Activated CD4-positive, alpha-beta memory T cell treated with anti-CD3 and anti-CD28 coated beads for 36 hours (primary cell): ENCODE results near the gene TTC33. TPM values are rescaled to one million over a fixed set of nuclear protein-coding genes. Genes with fewer than 3 reads are reported as not detected.

Experiments used
- CTCF ChIA-PET: fragments of 350-600 bp; sonication (Branson Sonifier 250); formaldehyde crosslinking; loops from one replicate; lab custom pipeline; 2021; ENCODE audit warnings: antibody characterized with exemption, inconsistent platforms; lab: Charles Lee
- POLR2A ChIA-PET: fragments of 350-600 bp; sonication (Branson Sonifier 250); formaldehyde crosslinking; loops from one replicate; lab custom pipeline; 2021; ENCODE audit warnings: antibody characterized with exemption; lab: Charles Lee
- DNase-seq: peaks from one replicate; pipeline ENCODE4 v3.0.0-alpha.2; 2020
- H3K27ac Mint-ChIP-seq: one replicate; pipeline ENCODE4 v1.8.0; 2021; ENCODE audit warnings: mixed read lengths
- H3K27me3 Mint-ChIP-seq: one replicate; pipeline ENCODE4 v1.8.0; 2021; ENCODE audit warnings: mixed read lengths
- H3K36me3 Mint-ChIP-seq: one replicate; pipeline ENCODE4 v1.8.0; 2021; ENCODE audit warnings: mixed read lengths
- H3K4me1 Mint-ChIP-seq: one replicate; pipeline ENCODE4 v1.8.0; 2021; ENCODE audit warnings: low read depth, mixed read lengths
- H3K4me3 Mint-ChIP-seq: one replicate; pipeline ENCODE4 v1.8.0; 2021; ENCODE audit warnings: mild to moderate bottlenecking, mixed read lengths
- H3K9me3 Mint-ChIP-seq: one replicate; pipeline ENCODE4 v1.8.0; 2021; ENCODE audit warnings: mixed read lengths
- intact Hi-C: fragments of 100-400 bp; cut with micrococcal nuclease; formaldehyde crosslinking; loops from one replicate; pipeline ENCODE4 v1.15.1; 2023
- total RNA-seq, 2 experiments: library from RNA; stranded (reverse); gene quantifications; one replicate each; pipeline ENCODE4 v1.2.3, GENCODE V29; 2021

TTC33 gene
- total RNA-seq, 2 experiments from 2014 or later = 30.2 to 34.1 TPM

GRCh38 chr5:40480392-40480791 lies 275.4 kb downstream of the TTC33 start:
- H3K9me3 Mint-ChIP-seq = no peaks in the 10 kb centered on the region
- POLR2A ChIA-PET = interaction anchor here (0.6 to 2.3 kb wide), 14 partner anchors 8 to 203 kb away, joined by 3 to 14 read pairs (median 6); partner anchors contain the start of gene PTGER4
- CTCF ChIA-PET = interaction anchor here (0.9 to 1.3 kb wide), 2 partner anchors 70 to 75 kb away, joined by 3 to 4 read pairs; no protein-coding TSS in a partner anchor

GRCh38 chr5:40479939-40480338 lies 275.8 kb downstream of the TTC33 start:
- intact Hi-C loops = loop anchor here (1.0 to 10.0 kb wide), 6 partner anchors 10 to 1275 kb away; no protein-coding TSS in a partner anchor

More at GRCh38 chr5:40480392-40480791, 275.4 kb downstream of the TTC33 start:
- peak overlapping the region; percentile 42 for H3K4me3 Mint-ChIP-seq
- no peaks in the 10 kb centered on the region for H3K36me3 Mint-ChIP-seq
- intact Hi-C loops = loop anchor here (1.0 to 10.0 kb wide), 6 partner anchors 10 to 1276 kb away; no protein-coding TSS in a partner anchor
- peak overlapping the region; percentile 85 for H3K27ac Mint-ChIP-seq
- H3K4me1 Mint-ChIP-seq = peaks cover 53% of the 10 kb centered on the region
- peak; percentile 74 for DNase-seq
- no peaks in the 10 kb centered on the region for H3K27me3 Mint-ChIP-seq

GRCh38 chr5:40478766-40479165 lies 277.0 kb downstream of the TTC33 start:
- H3K36me3 Mint-ChIP-seq = no peaks in the 10 kb centered on the region
- peak overlapping the region; percentile 85 for H3K27ac Mint-ChIP-seq
- ChIA-PET POLR2A (no interaction called here), CTCF (no interaction called here)
- DNase-seq = no peak
- no peak overlapping the region for H3K4me3 Mint-ChIP-seq
- intact Hi-C loops = no loop called here
- H3K4me1 Mint-ChIP-seq = peaks cover 36% of the 10 kb centered on the region
- no peaks in the 10 kb centered on the region for H3K9me3 Mint-ChIP-seq
- H3K27me3 Mint-ChIP-seq = no peaks in the 10 kb centered on the region

More at GRCh38 chr5:40479939-40480338, 275.8 kb downstream of the TTC33 start:
- ChIA-PET CTCF (interaction anchor here (0.9 to 1.3 kb wide), 2 partner anchors 70 to 74 kb away, joined by 3 to 4 read pairs; no protein-coding TSS in a partner anchor), POLR2A (interaction anchor here (1.0 to 2.3 kb wide), 13 partner anchors 9 to 200 kb away, joined by 3 to 14 read pairs (median 6); partner anchors contain the start of gene PTGER4)
- Mint-ChIP-seq H3K27me3 (no peaks in the 10 kb centered on the region), H3K4me3 (peak overlapping the region; percentile 13), H3K27ac (peak overlapping the region; percentile 85), H3K36me3 (no peaks in the 10 kb centered on the region), H3K4me1 (peaks cover 48% of the 10 kb centered on the region), H3K9me3 (no peaks in the 10 kb centered on the region)
- DNase-seq = peak; percentile 59

- peaks cover 30% of the 10 kb centered on the region for H3K4me1 Mint-ChIP-seq
- no peak overlapping the region for H3K27ac Mint-ChIP-seq
- H3K36me3 Mint-ChIP-seq = no peaks in the 10 kb centered on the region
- ChIA-PET CTCF (no interaction called here), POLR2A (no interaction called here)
- no peak overlapping the region for H3K4me3 Mint-ChIP-seq
- H3K9me3 Mint-ChIP-seq = no peaks in the 10 kb centered on the region
- intact Hi-C loops = no loop called here
- no peak for DNase-seq
- H3K27me3 Mint-ChIP-seq = no peaks in the 10 kb centered on the region
Measured at GRCh38 chr5:40477856-40478546, 277.8 kb downstream of the TTC33 start.

GRCh38 chr5:40475561-40475960 lies 280.2 kb downstream of the TTC33 start:
- CTCF ChIA-PET = interaction anchor here (0.6 to 1.4 kb wide), 4 partner anchors 11 to 239 kb away, joined by 3 to 4 read pairs (median 4); no protein-coding TSS in a partner anchor
- POLR2A ChIA-PET = no interaction called here
- H3K27me3 Mint-ChIP-seq = no peaks in the 10 kb centered on the region
- H3K27ac Mint-ChIP-seq = no peak overlapping the region
- intact Hi-C loops = no loop called here
- no peak for DNase-seq
- H3K9me3 Mint-ChIP-seq = no peaks in the 10 kb centered on the region
- no peak overlapping the region for H3K4me3 Mint-ChIP-seq
- peaks cover 19% of the 10 kb centered on the region for H3K4me1 Mint-ChIP-seq
- no peaks in the 10 kb centered on the region for H3K36me3 Mint-ChIP-seq

GRCh38 chr5:40474250-40474649 lies 281.5 kb downstream of the TTC33 start:
- intact Hi-C loops = no loop called here
- no peak overlapping the region for H3K27ac Mint-ChIP-seq
- CTCF ChIA-PET = interaction anchor here (1.3 kb wide), 1 partner anchor 64 kb away, joined by 3 read pairs; no protein-coding TSS in a partner anchor

GRCh38 chr5:40465416-40465815 lies 290.3 kb downstream of the TTC33 start:
- ChIA-PET POLR2A (interaction anchor here (1.2 to 1.5 kb wide), 2 partner anchors 15 to 217 kb away, joined by 3 to 5 read pairs; no protein-coding TSS in a partner anchor), CTCF (interaction anchor here (1.6 kb wide), 1 partner anchor 11 kb away, joined by 4 read pairs; no protein-coding TSS in a partner anchor)
- Mint-ChIP-seq H3K4me1 (peaks cover 22% of the 10 kb centered on the region), H3K36me3 (peaks cover 6% of the 10 kb centered on the region), H3K27me3 (no peaks in the 10 kb centered on the region), H3K4me3 (no peak overlapping the region), H3K27ac (no peak overlapping the region), H3K9me3 (peaks cover 22% of the 10 kb centered on the region)
- intact Hi-C loops = loop anchor here (2.0 kb wide), 1 partner anchor 15 kb away; no protein-coding TSS in a partner anchor
- DNase-seq = no peak

More at GRCh38 chr5:40474250-40474649, 281.5 kb downstream of the TTC33 start:
- POLR2A ChIA-PET = no interaction called here
- peaks cover 6% of the 10 kb centered on the region for H3K4me1 Mint-ChIP-seq
- no peaks in the 10 kb centered on the region for H3K27me3 Mint-ChIP-seq
- peaks cover 5% of the 10 kb centered on the region for H3K9me3 Mint-ChIP-seq
- DNase-seq = no peak
- H3K4me3 Mint-ChIP-seq = no peak overlapping the region
- H3K36me3 Mint-ChIP-seq = no peaks in the 10 kb centered on the region

- DNase-seq = no peak
- no peak overlapping the region for H3K27ac Mint-ChIP-seq
- H3K36me3 Mint-ChIP-seq = peaks cover 10% of the 10 kb centered on the region
- intact Hi-C loops = loop anchor here (2.0 kb wide), 1 partner anchor 16 kb away; no protein-coding TSS in a partner anchor
- H3K4me1 Mint-ChIP-seq = peaks cover 22% of the 10 kb centered on the region
- no peak overlapping the region for H3K4me3 Mint-ChIP-seq
- H3K27me3 Mint-ChIP-seq = no peaks in the 10 kb centered on the region
- H3K9me3 Mint-ChIP-seq = peaks cover 23% of the 10 kb centered on the region
- POLR2A ChIA-PET = interaction anchor here (1.2 to 1.5 kb wide), 2 partner anchors 16 to 217 kb away, joined by 3 to 5 read pairs; no protein-coding TSS in a partner anchor
- CTCF ChIA-PET = interaction anchor here (0.6 to 1.6 kb wide), 2 partner anchors 12 to 23 kb away, joined by 3 to 4 read pairs; no protein-coding TSS in a partner anchor
Measured at GRCh38 chr5:40464511-40464910, 291.2 kb downstream of the TTC33 start.

Other genes with a start within 250 kb of the TTC33 start
- gene PTGER4, start 76.0 kb downstream of the TTC33 start, total RNA-seq = 10 to 100 TPM; 53.7 to 59.9 TPM
- 10 to 100 TPM; 54.4 to 55.6 TPM for gene PRKAA1, start 42.4 kb upstream of the TTC33 start, total RNA-seq
- gene RPL37, start 79.3 kb upstream of the TTC33 start, total RNA-seq = 1,000 to 10,000 TPM; 1,815 to 1,873 TPM
- gene CARD6, start 85.4 kb upstream of the TTC33 start, total RNA-seq = 1 to 10 TPM; 1.4 to 1.7 TPM
- not detected for gene C7, start 153.5 kb upstream of the TTC33 start, total RNA-seq